C4-2B (cell line): Measurements from ENCODE around the gene IDH3G.

Source experiments
- CTCF ChIP-seq: fragments of 450-650 bp; conservative IDR thresholded peaks from 2 replicates; pipeline ENCODE4 v1.5.1; 2017; ENCODE audit warnings: mild to moderate bottlenecking
- ZFX ChIP-seq: fragments of 450-650 bp; IDR thresholded peaks from 2 replicates; pipeline ENCODE4 v1.6.1; 2017

- TF ChIP-seq CTCF, result no peak
- no peak for TF ChIP-seq ZFX
Measured at GRCh38 chrX:153827903-153828302, 33.7 kb upstream of the IDH3G start.
